ENCODE results near the gene HMGB1.
"Not testable (repeated sequence)": the region's sequence is repeated elsewhere in the genome, so short reads cannot be mapped to it uniquely, and the experiment has no call there.

Gene HMGB1

GRCh38 chr13:30453727-30454126 is 12.0 kb downstream of the HMGB1 start:
- Histone ChIP-seq H3K4me1 (ENCODE audit: insufficient read depth, low read length, poor library complexity, severe bottlenecking) (no peaks in the 10 kb centered on the region), H3K4me2 (ENCODE audit: low read depth, low read length, poor library complexity, severe bottlenecking) (no peak overlapping the region), H3K9me2 (replicated peaks; ENCODE audit: low read depth, low read length) (no peaks in the 10 kb centered on the region)

GRCh38 chr13:30451476-30451875 is 14.3 kb downstream of the HMGB1 start:
- not testable (repeated sequence) for H3K4me1 ChIP-seq (ENCODE audit: insufficient read depth, low read length, poor library complexity, severe bottlenecking); H3K4me2 ChIP-seq (ENCODE audit: low read depth, low read length, poor library complexity, severe bottlenecking); H3F3A ChIP-seq (ENCODE audit: low read depth); H3K79me2 ChIP-seq (ENCODE audit: insufficient read depth, low read length); H3K4me3 ChIP-seq (ENCODE audit: low read length, poor library complexity, severe bottlenecking); H3K27me3 ChIP-seq (ENCODE audit: insufficient read depth, low read length, poor library complexity, severe bottlenecking); H3K9me2 ChIP-seq (replicated peaks; ENCODE audit: low read depth, low read length); H2AFZ ChIP-seq (ENCODE audit: low read length); H3K9ac ChIP-seq (ENCODE audit: low read depth, low read length, poor library complexity, severe bottlenecking); H3K9me3 ChIP-seq (ENCODE audit: insufficient read depth, low read depth, low read length); H4K20me1 ChIP-seq (ENCODE audit: insufficient read depth, low read length, poor library complexity, severe bottlenecking); H3K36me3 ChIP-seq (ENCODE audit: insufficient read depth, low read length)

More at GRCh38 chr13:30453727-30454126, 12.0 kb downstream of the HMGB1 start:
- H3K9ac ChIP-seq (ENCODE audit: low read depth, low read length, poor library complexity, severe bottlenecking): no peak overlapping the region
- H3F3A ChIP-seq (ENCODE audit: low read depth): peaks cover 7% of the 10 kb centered on the region; the same call in 1 of the 2 replicates
- H2AFZ ChIP-seq (ENCODE audit: low read length): no peak overlapping the region
- H3K27me3 ChIP-seq (ENCODE audit: insufficient read depth, low read length, poor library complexity, severe bottlenecking): no peaks in the 10 kb centered on the region
- H3K9me3 ChIP-seq (ENCODE audit: insufficient read depth, low read depth, low read length): no peaks in the 10 kb centered on the region
- no peak overlapping the region for H3K4me3 ChIP-seq (ENCODE audit: low read length, poor library complexity, severe bottlenecking)
- H3K36me3 ChIP-seq (ENCODE audit: insufficient read depth, low read length): peaks cover 9% of the 10 kb centered on the region
- TF ChIP-seq CTCF (conservative IDR thresholded peaks at IDR 0.05; ENCODE audit: low read length): peak; percentile 54
- no peak for TF ChIP-seq EZH2phosphoT487 (IDR thresholded peaks at IDR 0.05; ENCODE audit: borderline replicate concordance)
- H3K79me2 ChIP-seq (ENCODE audit: insufficient read depth, low read length): peaks cover 3% of the 10 kb centered on the region
- peaks cover 2% of the 10 kb centered on the region for H4K20me1 ChIP-seq (ENCODE audit: insufficient read depth, low read length, poor library complexity, severe bottlenecking)

DNA sequence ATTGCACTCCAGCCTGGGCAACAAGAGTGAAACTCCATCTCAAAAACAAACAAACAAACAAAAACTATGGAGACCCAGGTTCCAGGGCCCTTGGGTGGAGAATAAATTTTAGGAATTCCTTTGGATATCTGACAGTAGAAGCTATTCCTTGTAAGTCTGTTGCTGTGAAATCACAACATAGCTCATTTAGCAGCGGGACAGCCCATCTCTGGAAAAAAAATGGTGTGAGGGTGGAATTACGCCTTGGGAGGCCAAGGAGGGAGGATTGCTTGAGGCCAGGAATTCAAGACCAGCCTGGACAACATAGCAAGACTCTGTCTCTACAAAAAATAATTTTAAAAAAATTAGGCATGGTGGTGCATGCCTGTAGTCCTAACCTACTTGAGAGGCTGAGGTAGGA is 15.7 kb downstream of the HMGB1 start:
- Histone ChIP-seq H3K4me1 (ENCODE audit: insufficient read depth, low read length, poor library complexity, severe bottlenecking) (no peaks in the 10 kb centered on the region), H3K4me2 (ENCODE audit: low read depth, low read length, poor library complexity, severe bottlenecking) (no peak overlapping the region), H3K9ac (ENCODE audit: low read depth, low read length, poor library complexity, severe bottlenecking) (no peak overlapping the region), H3K9me3 (ENCODE audit: insufficient read depth, low read depth, low read length) (no peaks in the 10 kb centered on the region), H3K27me3 (ENCODE audit: insufficient read depth, low read length, poor library complexity, severe bottlenecking) (no peaks in the 10 kb centered on the region), H3K9me2 (replicated peaks; ENCODE audit: low read depth, low read length) (no peaks in the 10 kb centered on the region), H3K79me2 (ENCODE audit: insufficient read depth, low read length) (no peaks in the 10 kb centered on the region), H3K4me3 (ENCODE audit: low read length, poor library complexity, severe bottlenecking) (no peak overlapping the region), H3F3A (ENCODE audit: low read depth) (no peaks in the 10 kb centered on the region), H4K20me1 (ENCODE audit: insufficient read depth, low read length, poor library complexity, severe bottlenecking) (no peaks in the 10 kb centered on the region), H2AFZ (ENCODE audit: low read length) (no peak overlapping the region), H3K36me3 (ENCODE audit: insufficient read depth, low read length) (no peaks in the 10 kb centered on the region)
- TF ChIP-seq CTCF (conservative IDR thresholded peaks at IDR 0.05; ENCODE audit: low read length): no peak
- no peak for TF ChIP-seq EZH2phosphoT487 (IDR thresholded peaks at IDR 0.05; ENCODE audit: borderline replicate concordance)

- H3K9me2 ChIP-seq (replicated peaks; ENCODE audit: low read depth, low read length): no peaks in the 10 kb centered on the region
- H2AFZ ChIP-seq (ENCODE audit: low read length): no peak overlapping the region
- no peaks in the 10 kb centered on the region for H3K36me3 ChIP-seq (ENCODE audit: insufficient read depth, low read length)
- no peaks in the 10 kb centered on the region for H4K20me1 ChIP-seq (ENCODE audit: insufficient read depth, low read length, poor library complexity, severe bottlenecking)
- no peaks in the 10 kb centered on the region for H3F3A ChIP-seq (ENCODE audit: low read depth)
- no peak overlapping the region for H3K4me3 ChIP-seq (ENCODE audit: low read length, poor library complexity, severe bottlenecking)
- no peaks in the 10 kb centered on the region for H3K9me3 ChIP-seq (ENCODE audit: insufficient read depth, low read depth, low read length)
- no peaks in the 10 kb centered on the region for H3K27me3 ChIP-seq (ENCODE audit: insufficient read depth, low read length, poor library complexity, severe bottlenecking)
- peaks cover 11% of the 10 kb centered on the region for H3K4me1 ChIP-seq (ENCODE audit: insufficient read depth, low read length, poor library complexity, severe bottlenecking)
- no peak overlapping the region for H3K4me2 ChIP-seq (ENCODE audit: low read depth, low read length, poor library complexity, severe bottlenecking)
- no peaks in the 10 kb centered on the region for H3K79me2 ChIP-seq (ENCODE audit: insufficient read depth, low read length)
- H3K9ac ChIP-seq (ENCODE audit: low read depth, low read length, poor library complexity, severe bottlenecking): no peak overlapping the region
- TF ChIP-seq EZH2phosphoT487 (IDR thresholded peaks at IDR 0.05; ENCODE audit: borderline replicate concordance): no peak
These were observed 17.3 kb downstream of the HMGB1 start for GRCh38 chr13:30448441-30448840.
